BLaER1 treated with 17β-estradiol and CSF1 and Interleukin-3, amounts not matched to agents 10 nM and 100 nM (cell line): ENCODE results near the gene TRIP10.
A peak's percentile ranks its signal among the peaks of the same experiment; 100 is the strongest.

ENCODE experiments used
- H3K27ac ChIP-seq, 11 experiments: shearing (Covaris generic); formaldehyde crosslinking; 2 replicates each; pipeline ENCODE4 v1.8.1; 2022
- H3K27me3 ChIP-seq, 11 experiments: shearing (Covaris generic); formaldehyde crosslinking; 2 replicates each; pipeline ENCODE4 v1.8.1; 2022
- H3K36me3 ChIP-seq, 11 experiments: shearing (Covaris generic); formaldehyde crosslinking; 2 replicates each; pipeline ENCODE4 v1.8.1; 2022
- H3K4me1 ChIP-seq, 10 experiments: shearing (Covaris generic); formaldehyde crosslinking; 2 replicates each; pipeline ENCODE4 v1.8.1; 2022
- H3K4me2 ChIP-seq, 11 experiments: shearing (Covaris generic); formaldehyde crosslinking; 2 replicates each; pipeline ENCODE4 v1.8.1; 2022
- H3K4me3 ChIP-seq, 10 experiments: shearing (Covaris generic); formaldehyde crosslinking; 2 replicates each; pipeline ENCODE4 v1.8.1; 2022
- H3K9ac ChIP-seq, 11 experiments: shearing (Covaris generic); formaldehyde crosslinking; 2 replicates each; pipeline ENCODE4 v1.8.1; 2022
- H3K9me3 ChIP-seq, 11 experiments: shearing (Covaris generic); formaldehyde crosslinking; replicated peaks in 1 of 11; 2 replicates each; pipeline ENCODE4 v1.8.1; 2022
- H4K20me1 ChIP-seq, 11 experiments: shearing (Covaris generic); formaldehyde crosslinking; 2 replicates each; pipeline ENCODE4 v1.8.1; 2022
- Cebpa-rat ChIP-seq, 11 experiments: shearing (Covaris generic); IDR thresholded peaks; 2 replicates each; pipeline ENCODE4 v1.8.1; 2022

TRIP10 gene

GRCh38 chr19:6750062-6750461 lies 10.6 kb downstream of the TRIP10 start:
- H3K27ac ChIP-seq: no peak overlapping the region
- no peak overlapping the region for H3K4me3 ChIP-seq
- no peak for TF ChIP-seq Cebpa-rat (IDR thresholded peaks at IDR 0.05)
- peaks cover 14 to 30% (median 24%) of the 10 kb centered on the region in 10 experiments; a peak in 18 of 20 replicates for H3K4me1 ChIP-seq
- H3K9ac ChIP-seq: no peak overlapping the region
- peaks cover 0 to 32% (median 0%) of the 10 kb centered on the region in 11 experiments; a peak in 5 of 22 replicates for H4K20me1 ChIP-seq
- no peak overlapping the region for H3K4me2 ChIP-seq
- H3K36me3 ChIP-seq: peaks cover 42 to 74% (median 69%) of the 10 kb centered on the region in 11 experiments
- no peaks in the 10 kb centered on the region for H3K9me3 ChIP-seq
- H3K27me3 ChIP-seq: no peaks in the 10 kb centered on the region

GRCh38 chr19:6751189-6751588 lies 11.7 kb downstream of the TRIP10 start:
- no peaks in the 10 kb centered on the region for H3K27me3 ChIP-seq
- no peak for TF ChIP-seq Cebpa-rat (IDR thresholded peaks at IDR 0.05)
- H4K20me1 ChIP-seq: peaks cover 0 to 29% (median 0%) of the 10 kb centered on the region in 11 experiments; a peak in 3 of 22 replicates
- no peak overlapping the region for H3K9ac ChIP-seq
- peaks cover 14 to 30% (median 24%) of the 10 kb centered on the region in 10 experiments; a peak in 18 of 20 replicates for H3K4me1 ChIP-seq
- H3K4me2 ChIP-seq: no peak overlapping the region
- no peaks in the 10 kb centered on the region for H3K9me3 ChIP-seq
- no peak overlapping the region for H3K27ac ChIP-seq
- peaks cover 38 to 64% (median 60%) of the 10 kb centered on the region in 11 experiments for H3K36me3 ChIP-seq
- no peak overlapping the region for H3K4me3 ChIP-seq

- Histone ChIP-seq H3K4me3 (peak overlapping the region; percentile 45 to 69 (median 56)), H3K9ac (peak overlapping the region; percentile 36 to 78 (median 70); a peak in 19 of 22 replicates), H3K4me1 (peaks cover 14 to 42% (median 33%) of the 10 kb centered on the region in 10 experiments; a peak in 18 of 20 replicates), H3K4me2 (peak overlapping the region; percentile 81 to 95 (median 86)), H3K9me3 (no peaks in the 10 kb centered on the region), H3K36me3 (peaks cover 25 to 51% (median 47%) of the 10 kb centered on the region in 11 experiments), H3K27ac (peak overlapping the region in 10 of 11 experiments; percentile 9 to 77 (median 58); a peak in 20 of 22 replicates), H3K27me3 (no peaks in the 10 kb centered on the region), H4K20me1 (peaks cover 0 to 29% (median 0%) of the 10 kb centered on the region in 11 experiments; a peak in 3 of 22 replicates)
- no peak for TF ChIP-seq Cebpa-rat (IDR thresholded peaks at IDR 0.05)
Observed at GRCh38 chr19:6752256-6753177, 13.0 kb downstream of the TRIP10 start.

GRCh38 chr19:6753178-6754031 lies 13.9 kb downstream of the TRIP10 start:
- Histone ChIP-seq H3K27me3 (no peaks in the 10 kb centered on the region), H4K20me1 (peaks cover 0 to 27% (median 0%) of the 10 kb centered on the region in 11 experiments; a peak in 3 of 22 replicates), H3K4me2 (peak overlapping the region; percentile 81 to 95 (median 86)), H3K36me3 (peaks cover 16 to 42% (median 38%) of the 10 kb centered on the region in 11 experiments), H3K9me3 (no peaks in the 10 kb centered on the region), H3K4me3 (peak overlapping the region; percentile 45 to 69 (median 56)), H3K4me1 (peaks cover 14 to 40% (median 32%) of the 10 kb centered on the region in 10 experiments; a peak in 18 of 20 replicates), H3K27ac (peak overlapping the region in 10 of 11 experiments; percentile 9 to 77 (median 58); a peak in 20 of 22 replicates), H3K9ac (peak overlapping the region; percentile 36 to 78 (median 70); a peak in 20 of 22 replicates)
- no peak for TF ChIP-seq Cebpa-rat (IDR thresholded peaks at IDR 0.05)

GRCh38 chr19:6754136-6754535 lies 14.7 kb downstream of the TRIP10 start:
- Histone ChIP-seq H3K36me3 (peaks cover 13 to 35% (median 32%) of the 10 kb centered on the region in 11 experiments), H3K9me3 (no peaks in the 10 kb centered on the region), H3K4me3 (peak overlapping the region in 6 of 10 experiments; percentile 45 to 69 (median 57); a peak in 4 of 20 replicates), H3K27ac (0 out of 22 replicates have a peak overlapping the region, but pooled peaks of 1 of the 11 experiments have one; percentile 13), H3K27me3 (no peaks in the 10 kb centered on the region), H3K4me1 (peaks cover 14 to 37% (median 29%) of the 10 kb centered on the region in 10 experiments; a peak in 18 of 20 replicates), H4K20me1 (peaks cover 0 to 23% (median 0%) of the 10 kb centered on the region in 11 experiments; a peak in 3 of 22 replicates), H3K9ac (no peak overlapping the region; a peak in 2 of 22 replicates), H3K4me2 (peak overlapping the region; percentile 21 to 95 (median 85); a peak in 18 of 22 replicates)
- no peak for TF ChIP-seq Cebpa-rat (IDR thresholded peaks at IDR 0.05)

GRCh38 chr19:6754653-6755463 lies 15.4 kb downstream of the TRIP10 start:
- Histone ChIP-seq H3K27ac (no peak overlapping the region), H3K4me1 (peaks cover 14 to 37% (median 29%) of the 10 kb centered on the region in 10 experiments; a peak in 18 of 20 replicates), H3K4me3 (no peak overlapping the region), H3K36me3 (peaks cover 7 to 27% (median 25%) of the 10 kb centered on the region in 11 experiments; a peak in 20 of 22 replicates), H3K9me3 (no peaks in the 10 kb centered on the region), H4K20me1 (peaks cover 0 to 19% (median 0%) of the 10 kb centered on the region in 11 experiments; a peak in 2 of 22 replicates), H3K27me3 (no peaks in the 10 kb centered on the region), H3K4me2 (peak overlapping the region in 7 of 11 experiments; percentile 21 to 93 (median 84); a peak in 5 of 22 replicates), H3K9ac (no peak overlapping the region)
- no peak for TF ChIP-seq Cebpa-rat (IDR thresholded peaks at IDR 0.05)

- no peak overlapping the region for H3K4me2 ChIP-seq
- H3K9ac ChIP-seq: no peak overlapping the region
- H3K4me1 ChIP-seq: peaks cover 0 to 16% (median 12%) of the 10 kb centered on the region in 10 experiments; a peak in 13 of 20 replicates
- no peaks in the 10 kb centered on the region; a peak in 1 of 22 replicates for H3K36me3 ChIP-seq
- TF ChIP-seq Cebpa-rat (IDR thresholded peaks at IDR 0.05): no peak
- H3K27me3 ChIP-seq: no peaks in the 10 kb centered on the region
- H3K27ac ChIP-seq: no peak overlapping the region
- peaks cover 0 to 10% (median 0%) of the 10 kb centered on the region in 11 experiments; a peak in 8 of 22 replicates for H3K9me3 ChIP-seq
- H4K20me1 ChIP-seq: no peaks in the 10 kb centered on the region
- no peak overlapping the region for H3K4me3 ChIP-seq
Observed at GRCh38 chr19:6760606-6761005, 21.1 kb downstream of the TRIP10 start.
